Measurements from ENCODE around the gene IPCEF1.

DNA sequence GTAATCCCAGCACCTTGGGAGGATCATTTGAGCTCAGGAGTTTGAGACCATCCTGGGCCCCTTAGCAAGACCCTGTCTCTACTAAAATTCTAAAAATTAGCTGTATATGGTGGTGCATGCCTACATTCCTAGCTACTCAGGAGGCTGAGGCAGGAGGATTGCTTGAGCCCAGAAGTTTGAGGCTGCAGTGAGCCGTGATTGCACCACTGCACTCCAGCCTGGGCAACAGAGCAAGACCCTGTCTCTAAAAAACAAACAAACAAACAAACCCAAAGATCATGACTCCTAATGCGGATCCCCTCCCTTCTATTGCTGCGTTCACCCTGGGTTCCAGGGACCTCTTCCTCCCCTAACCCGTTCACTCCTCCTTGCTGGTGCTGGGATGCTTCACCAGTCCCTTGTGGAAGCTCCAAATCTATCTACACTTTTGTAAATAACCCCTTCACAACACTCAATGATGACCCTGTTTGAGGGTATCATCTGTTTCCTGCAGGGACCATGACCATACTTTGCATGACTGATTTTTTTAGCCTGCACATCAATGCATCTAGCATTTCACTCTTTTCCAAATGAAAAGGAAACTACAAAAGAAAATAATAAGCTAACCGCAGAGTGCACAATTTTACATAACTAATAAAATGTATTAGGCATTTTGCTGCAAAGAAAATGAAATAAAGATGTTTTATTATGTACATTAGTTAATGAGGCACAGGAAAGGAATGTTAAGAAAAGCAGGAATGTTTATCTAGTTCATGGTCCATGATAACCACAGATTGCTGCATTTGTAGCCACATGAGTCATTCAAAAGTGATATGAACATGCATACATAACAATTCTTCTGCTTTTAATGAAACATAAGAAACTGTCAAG is 30.5 kb upstream of the IPCEF1 start:
- TF ChIP-seq, protein P1, sequence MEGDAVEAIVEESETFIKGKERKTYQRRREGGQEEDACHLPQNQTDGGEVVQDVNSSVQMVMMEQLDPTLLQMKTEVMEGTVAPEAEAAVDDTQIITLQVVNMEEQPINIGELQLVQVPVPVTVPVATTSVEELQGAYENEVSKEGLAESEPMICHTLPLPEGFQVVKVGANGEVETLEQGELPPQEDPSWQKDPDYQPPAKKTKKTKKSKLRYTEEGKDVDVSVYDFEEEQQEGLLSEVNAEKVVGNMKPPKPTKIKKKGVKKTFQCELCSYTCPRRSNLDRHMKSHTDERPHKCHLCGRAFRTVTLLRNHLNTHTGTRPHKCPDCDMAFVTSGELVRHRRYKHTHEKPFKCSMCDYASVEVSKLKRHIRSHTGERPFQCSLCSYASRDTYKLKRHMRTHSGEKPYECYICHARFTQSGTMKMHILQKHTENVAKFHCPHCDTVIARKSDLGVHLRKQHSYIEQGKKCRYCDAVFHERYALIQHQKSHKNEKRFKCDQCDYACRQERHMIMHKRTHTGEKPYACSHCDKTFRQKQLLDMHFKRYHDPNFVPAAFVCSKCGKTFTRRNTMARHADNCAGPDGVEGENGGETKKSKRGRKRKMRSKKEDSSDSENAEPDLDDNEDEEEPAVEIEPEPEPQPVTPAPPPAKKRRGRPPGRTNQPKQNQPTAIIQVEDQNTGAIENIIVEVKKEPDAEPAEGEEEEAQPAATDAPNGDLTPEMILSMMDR (conservative IDR thresholded peaks at IDR 0.05) = no peak
- no peak for TF ChIP-seq EZH2 (IDR thresholded peaks at IDR 0.05; ENCODE audit: low read depth)
